Purkinje cell (primary cell): ENCODE measurements around the gene SLC2A1. TPM values are rescaled to one million over a fixed set of nuclear protein-coding genes. Genes with fewer than 3 reads are reported as not detected.

Source experiments
- polyA plus RNA-seq: library from polyadenylated mRNA; unstranded; fragments of >200 nt; fragmentation: Nextera tagmentation; gene quantifications from 2 replicates; pipeline ENCODE4 v1.2.1, GENCODE V29; 2014

The SLC2A1 gene
- 7.5 and 8.7 TPM in 2 replicates for polyA plus RNA-seq

GRCh38 chr1:42958488-42959319, at the start of gene SLC2A1:
SLC2A1 (minus strand) TSS chr1:42958868; CDS start chr1:42958651, 217 bp downstream.

Other genes with a start within 250 kb of the SLC2A1 start
- not detected in 2 replicates for gene CLDN19, start 218.6 kb downstream of the SLC2A1 start, polyA plus RNA-seq
- gene P3H1, start 191.8 kb downstream of the SLC2A1 start, polyA plus RNA-seq = not detected in 2 replicates
- 1.7 and 4.1 TPM in 2 replicates for gene C1orf50, start 191.6 kb downstream of the SLC2A1 start, polyA plus RNA-seq
- gene TMEM269, start 173.9 kb downstream of the SLC2A1 start, polyA plus RNA-seq = not detected in 2 replicates
- gene ERMAP, start 141.7 kb downstream of the SLC2A1 start, polyA plus RNA-seq = 0.95 and 4.3 TPM in 2 replicates
- gene SVBP, start 141.5 kb downstream of the SLC2A1 start, polyA plus RNA-seq = 40.0 and 48.9 TPM in 2 replicates
- 0.29 and 2.4 TPM in 2 replicates for gene ZNF691, start 112.3 kb downstream of the SLC2A1 start, polyA plus RNA-seq
- 51.8 and 62.9 TPM in 2 replicates for gene EBNA1BP2, start 213.4 kb upstream of the SLC2A1 start, polyA plus RNA-seq
- 0.70 and 1.0 TPM in 2 replicates for gene CFAP57, start 213.5 kb upstream of the SLC2A1 start, polyA plus RNA-seq